Fibroblast of lung (primary cell): ENCODE results near the gene ITGB3. TPM values are rescaled to one million over a fixed set of nuclear protein-coding genes. Genes with fewer than 3 reads are reported as not detected.

ENCODE experiments used
- DNase-seq, 2 donors: peaks; one replicate each; pipeline versions ENCODE4 v3.0.0 to v3.0.0-alpha.2; 2010; ENCODE audit warnings: low read depth in 2 of 2
- H2AFZ ChIP-seq: 2 replicates; pipeline ENCODE4 v1.5.1; 2012; ENCODE audit warnings: low read length, control low read depth, inconsistent platforms
- H3K27ac ChIP-seq: 2 replicates; pipeline ENCODE4 v1.5.1; 2011; ENCODE audit warnings: low read length, control low read depth; ENCODE audit not compliant: insufficient read depth
- H3K27me3 ChIP-seq: 2 replicates; pipeline ENCODE4 v1.5.1; 2011; ENCODE audit warnings: mild to moderate bottlenecking, low read length; ENCODE audit not compliant: control insufficient read depth, insufficient read depth
- H3K36me3 ChIP-seq: 2 replicates; pipeline ENCODE4 v1.5.1; 2011; ENCODE audit warnings: low read length; ENCODE audit not compliant: control insufficient read depth, insufficient read depth
- H3K4me1 ChIP-seq: 2 replicates; pipeline ENCODE4 v1.5.1; 2011; ENCODE audit warnings: low read length; ENCODE audit not compliant: control insufficient read depth, insufficient read depth; ENCODE audit errors: extremely low read depth
- H3K4me2 ChIP-seq: 2 replicates; pipeline ENCODE4 v1.5.1; 2011; ENCODE audit warnings: low read length, control low read depth; ENCODE audit not compliant: insufficient read depth; ENCODE audit errors: extremely low read depth
- H3K4me3 ChIP-seq, 4 experiments: fragments of 200-600 bp in 1 of 4; sonication (generic) in 1 of 4; replicated peaks in 1 of 4; 2 replicates each; pipeline ENCODE4 v1.5.1; 2011 to 2016; ENCODE audit warnings: low read length in 4 of 4, low read depth in 3 of 4, mild to moderate bottlenecking in 3 of 4, control low read depth in 2 of 4, inconsistent platforms in 1 of 4, mixed read lengths in 1 of 4; ENCODE audit not compliant: insufficient read depth in 1 of 4; ENCODE audit errors: control extremely low read depth in 1 of 4
- H3K79me2 ChIP-seq: 2 replicates; pipeline ENCODE4 v1.5.1; 2012; ENCODE audit warnings: mild to moderate bottlenecking, low read length, inconsistent platforms; ENCODE audit not compliant: control insufficient read depth, insufficient read depth
- H3K9ac ChIP-seq: 2 replicates; pipeline ENCODE4 v1.5.1; 2011; ENCODE audit warnings: mild to moderate bottlenecking, low read length, control low read depth; ENCODE audit not compliant: insufficient read depth
- H3K9me3 ChIP-seq: 2 replicates; pipeline ENCODE4 v1.5.1; 2012; ENCODE audit warnings: low read depth, low read length; ENCODE audit not compliant: control insufficient read depth, insufficient read depth
- H4K20me1 ChIP-seq: 2 replicates; pipeline ENCODE4 v1.5.1; 2011; ENCODE audit warnings: low read length; ENCODE audit not compliant: control insufficient read depth, insufficient read depth; ENCODE audit errors: extremely low read depth
- EZH2 ChIP-seq: IDR thresholded peaks from 2 replicates; pipeline ENCODE4 v1.5.1; 2012; ENCODE audit warnings: low read length, control low read depth, mild to moderate bottlenecking; ENCODE audit errors: missing control alignments
- polyA plus RNA-seq, 2 donors: library from polyadenylated mRNA; depleted of rRNA in 1 of 2; stranded (reverse) in 1 of 2; unstranded in 1 of 2; fragments of >200 nt; gene quantifications; 2 replicates each; pipeline ENCODE4 v1.2.1, GENCODE V29; 2011 to 2012; ENCODE audit warnings: missing spikeins in 1 of 2
- total RNA-seq: library from RNA; depleted of rRNA; stranded (reverse); fragments of >200 nt; gene quantifications from 2 replicates; pipeline ENCODE4 v1.2.1, GENCODE V29; 2014
- TF ChIP-seq, protein P1 (sequence below), 2 donors: IDR thresholded peaks in 1 of 2; conservative IDR thresholded peaks in 1 of 2; 1 replicate in 1 of 2; 2 replicates in 1 of 2; pipeline ENCODE4 v1.5.1; 2011 to 2012; ENCODE audit warnings: low read length in 2 of 2, control low read depth in 1 of 2, inconsistent platforms in 1 of 2, low read depth in 1 of 2, mild to moderate bottlenecking in 1 of 2

The ITGB3 gene
- total and polyA plus RNA-seq, 2 donors (not counting 1 experiment from before 2014, with no cell fraction given): 22.0 to 23.3 TPM

DNA sequence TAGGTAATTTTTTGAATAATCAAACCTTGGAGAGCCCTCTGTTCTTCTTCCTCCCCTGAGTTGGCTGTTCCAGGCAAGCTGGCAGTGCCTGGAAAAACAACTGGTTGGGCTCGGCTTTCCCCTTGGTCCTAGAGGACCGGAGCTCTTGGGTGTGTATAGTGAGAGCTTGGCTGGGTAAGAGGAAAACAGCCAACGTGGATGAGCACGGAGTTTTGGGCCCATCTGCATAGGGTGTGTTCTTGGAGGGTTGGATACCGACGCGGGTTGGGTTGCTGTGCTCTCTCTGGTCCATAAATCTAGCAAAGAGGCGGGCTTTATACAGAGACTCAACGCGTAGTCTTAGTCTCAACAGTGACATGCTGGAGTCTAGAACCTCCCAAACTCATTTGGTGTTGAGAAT is 23.2 kb downstream of the ITGB3 start:
- H3K27ac ChIP-seq: peak overlapping the region; percentile 70
- no peak overlapping the region for H3K4me3 ChIP-seq
- no peaks in the 10 kb centered on the region for H3K27me3 ChIP-seq
- H3K36me3 ChIP-seq: no peaks in the 10 kb centered on the region
- peak; percentile 82 to 90 for DNase-seq
- H3K4me2 ChIP-seq: no peak overlapping the region
- H3K9ac ChIP-seq: no peak overlapping the region
- H2AFZ ChIP-seq: no peak overlapping the region
- peaks cover 45% of the 10 kb centered on the region for H3K4me1 ChIP-seq
- TF ChIP-seq, protein P1, sequence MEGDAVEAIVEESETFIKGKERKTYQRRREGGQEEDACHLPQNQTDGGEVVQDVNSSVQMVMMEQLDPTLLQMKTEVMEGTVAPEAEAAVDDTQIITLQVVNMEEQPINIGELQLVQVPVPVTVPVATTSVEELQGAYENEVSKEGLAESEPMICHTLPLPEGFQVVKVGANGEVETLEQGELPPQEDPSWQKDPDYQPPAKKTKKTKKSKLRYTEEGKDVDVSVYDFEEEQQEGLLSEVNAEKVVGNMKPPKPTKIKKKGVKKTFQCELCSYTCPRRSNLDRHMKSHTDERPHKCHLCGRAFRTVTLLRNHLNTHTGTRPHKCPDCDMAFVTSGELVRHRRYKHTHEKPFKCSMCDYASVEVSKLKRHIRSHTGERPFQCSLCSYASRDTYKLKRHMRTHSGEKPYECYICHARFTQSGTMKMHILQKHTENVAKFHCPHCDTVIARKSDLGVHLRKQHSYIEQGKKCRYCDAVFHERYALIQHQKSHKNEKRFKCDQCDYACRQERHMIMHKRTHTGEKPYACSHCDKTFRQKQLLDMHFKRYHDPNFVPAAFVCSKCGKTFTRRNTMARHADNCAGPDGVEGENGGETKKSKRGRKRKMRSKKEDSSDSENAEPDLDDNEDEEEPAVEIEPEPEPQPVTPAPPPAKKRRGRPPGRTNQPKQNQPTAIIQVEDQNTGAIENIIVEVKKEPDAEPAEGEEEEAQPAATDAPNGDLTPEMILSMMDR (conservative IDR thresholded peaks at IDR 0.05 in 1 of 2, IDR thresholded peaks at IDR 0.05 in 1 of 2; ENCODE audit: low read depth in 1 of 2, low read length in 2 of 2): no peak
- no peak for TF ChIP-seq EZH2
- H4K20me1 ChIP-seq: no peaks in the 10 kb centered on the region
- no peaks in the 10 kb centered on the region for H3K9me3 ChIP-seq
- no peaks in the 10 kb centered on the region for H3K79me2 ChIP-seq

DNA sequence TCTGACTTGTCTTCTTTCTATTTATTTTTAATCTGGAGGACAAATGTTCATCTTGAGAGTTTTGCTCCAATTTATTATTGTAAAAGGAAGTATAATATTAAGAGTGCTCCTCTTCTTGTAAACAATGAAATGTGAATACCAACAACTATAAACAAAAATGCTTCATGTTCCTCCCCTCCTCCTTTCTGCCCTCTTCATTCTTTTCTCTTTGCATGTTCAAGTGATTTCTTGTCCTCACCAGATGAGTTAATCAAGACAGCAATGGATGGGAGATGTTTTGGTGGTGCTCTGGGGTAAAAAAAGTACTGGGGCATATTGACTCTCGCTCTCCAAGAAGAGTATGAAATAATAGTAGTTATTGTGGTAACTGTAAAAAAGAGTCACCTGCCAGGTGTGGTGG is 24.3 kb downstream of the ITGB3 start:
- H3K4me1 ChIP-seq: peaks cover 45% of the 10 kb centered on the region
- TF ChIP-seq, protein P1 (conservative IDR thresholded peaks at IDR 0.05 in 1 of 2, IDR thresholded peaks at IDR 0.05 in 1 of 2; ENCODE audit: low read depth in 1 of 2, low read length in 2 of 2): no peak
- no peak for TF ChIP-seq EZH2
- no peaks in the 10 kb centered on the region for H3K79me2 ChIP-seq
- no peaks in the 10 kb centered on the region for H3K27me3 ChIP-seq
- peak overlapping the region; percentile 80 for H3K27ac ChIP-seq
- H2AFZ ChIP-seq: no peak overlapping the region
- DNase-seq: peak in 1 of 2 donors; percentile 52
- no peaks in the 10 kb centered on the region for H3K9me3 ChIP-seq
- peak overlapping the region; percentile 56 for H3K4me2 ChIP-seq
- no peak overlapping the region for H3K9ac ChIP-seq
- no peaks in the 10 kb centered on the region for H3K36me3 ChIP-seq
- no peak overlapping the region for H3K4me3 ChIP-seq
- no peaks in the 10 kb centered on the region for H4K20me1 ChIP-seq

DNA sequence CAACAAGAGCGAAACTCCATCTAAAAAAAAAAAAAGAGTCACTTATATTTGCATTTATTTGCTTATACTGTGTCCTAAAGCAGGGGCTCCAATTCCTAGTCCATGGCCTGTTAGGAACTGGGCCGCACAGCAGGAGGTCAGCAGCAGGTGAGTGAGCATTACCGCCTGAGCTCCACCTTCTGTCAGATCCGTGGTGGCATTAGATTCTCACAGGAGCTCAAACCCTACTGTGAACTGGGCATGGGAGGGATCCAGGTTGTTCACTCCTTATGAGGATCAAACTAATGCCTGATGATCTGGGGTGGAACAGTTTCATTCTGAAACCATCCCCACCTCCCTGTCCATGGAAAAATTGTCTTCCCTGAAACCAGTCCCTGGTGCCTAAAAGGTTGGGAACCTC is 24.9 kb downstream of the ITGB3 start:
- Histone ChIP-seq H3K27me3 (no peaks in the 10 kb centered on the region), H3K4me1 (peaks cover 45% of the 10 kb centered on the region), H3K79me2 (no peaks in the 10 kb centered on the region), H3K9ac (no peak overlapping the region), H3K4me3 (no peak overlapping the region), H3K36me3 (no peaks in the 10 kb centered on the region), H3K27ac (peak overlapping the region; percentile 80), H4K20me1 (no peaks in the 10 kb centered on the region), H3K9me3 (no peaks in the 10 kb centered on the region), H2AFZ (no peak overlapping the region), H3K4me2 (no peak overlapping the region)
- TF ChIP-seq, protein P1 (conservative IDR thresholded peaks at IDR 0.05 in 1 of 2, IDR thresholded peaks at IDR 0.05 in 1 of 2; ENCODE audit: low read depth in 1 of 2, low read length in 2 of 2): no peak
- TF ChIP-seq EZH2: no peak
- no peak for DNase-seq
